Activated CD4-positive, CD25-positive, alpha-beta regulatory T cell (primary cell): ENCODE results near the gene TRABD2B.

Experiments
- DNase-seq, 4 experiments: peaks; one replicate each; lab custom pipeline; 2025; lab: John Stamatoyannopoulos, UW

TRABD2B gene

DNA sequence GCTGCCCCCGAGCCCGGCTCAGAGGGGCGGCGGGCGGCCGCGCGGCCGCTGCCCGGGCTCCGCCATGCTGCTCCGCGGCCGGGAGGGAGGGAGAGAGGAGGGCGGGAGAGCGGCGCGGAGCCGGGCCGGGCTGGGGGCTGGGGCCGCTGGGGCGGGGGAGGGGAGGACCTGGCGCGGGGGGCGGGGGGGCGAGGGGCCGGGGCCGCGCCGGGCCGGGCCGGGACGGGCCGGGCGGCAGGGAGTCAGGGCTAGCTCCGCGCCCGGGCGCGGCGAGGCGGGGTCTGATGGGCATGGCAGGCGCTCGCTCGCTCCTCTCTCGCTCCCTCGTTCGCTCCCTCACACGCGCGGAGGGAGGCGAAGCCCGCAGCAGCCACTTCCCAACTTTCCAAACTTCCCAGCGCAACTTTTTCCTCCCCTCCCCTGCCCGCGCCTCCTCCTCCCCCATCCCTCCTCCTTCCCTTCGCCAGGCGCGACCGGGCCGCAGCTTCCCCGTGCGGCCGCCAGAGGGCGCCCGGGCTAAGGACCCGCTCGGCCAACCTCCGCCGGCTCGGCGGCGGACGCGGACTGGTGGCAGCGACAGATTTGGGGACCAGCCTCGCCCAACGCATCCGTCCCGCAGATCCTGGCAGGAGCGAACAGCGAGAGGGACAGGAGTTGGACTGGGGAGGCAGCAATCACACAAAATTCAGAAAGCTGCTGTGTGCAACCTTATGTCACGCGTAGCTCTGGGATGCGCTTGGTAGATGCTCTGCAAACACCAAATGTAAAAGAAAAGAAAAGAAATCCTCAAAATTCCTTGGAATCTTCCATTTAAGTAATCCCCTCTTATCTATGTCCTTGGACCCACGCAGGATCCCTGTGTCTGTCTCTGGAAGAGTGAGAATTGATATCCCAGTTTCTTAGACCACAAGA, at the start of gene TRABD2B:
TSS of gene TRABD2B (minus strand) at position 97 of the 912 bp plus-strand sequence.
- DNase-seq = peak; percentile 28 to 38 (median 36)

DNA sequence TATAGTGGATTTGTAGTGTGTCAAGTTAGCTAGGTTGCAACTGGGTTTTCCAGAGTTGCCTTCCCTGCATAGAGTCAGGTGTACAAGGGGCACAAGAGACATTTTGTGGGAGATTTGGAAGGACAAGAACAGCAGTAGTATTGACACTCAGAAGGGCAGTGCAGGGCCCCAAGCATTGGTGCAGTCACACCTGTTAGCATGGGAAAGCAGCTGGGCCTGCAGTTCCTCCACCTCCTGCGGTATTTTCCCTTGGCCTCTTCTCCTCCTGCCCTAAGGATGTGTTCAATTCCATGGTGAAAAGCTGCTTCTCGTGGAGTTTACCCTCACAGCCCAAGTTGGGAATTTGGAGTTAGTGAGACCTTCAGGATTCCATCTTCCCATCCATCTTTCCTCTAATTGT, 47.1 kb upstream of the TRABD2B start:
- no peak for DNase-seq

DNA sequence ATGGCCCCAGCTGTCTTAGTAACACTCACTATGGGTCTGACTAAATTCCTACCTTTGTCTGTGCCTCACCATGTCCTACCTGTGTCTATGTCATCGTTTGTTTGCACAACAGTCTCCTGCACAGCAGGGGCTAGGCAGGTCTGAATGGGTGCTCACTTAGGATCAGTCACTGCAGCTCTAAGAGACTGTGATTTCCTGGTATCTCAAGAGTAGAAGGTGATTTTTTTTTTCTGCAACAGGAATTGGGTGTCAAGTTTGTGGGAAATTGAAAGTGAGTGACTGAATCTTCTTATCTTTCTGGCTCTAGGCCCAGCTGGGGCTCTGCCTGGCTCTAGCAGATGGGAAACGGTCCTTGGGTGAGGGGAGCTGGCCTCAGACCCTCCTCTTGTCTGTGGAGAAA, 46.4 kb upstream of the TRABD2B start:
- no peak for DNase-seq

DNA sequence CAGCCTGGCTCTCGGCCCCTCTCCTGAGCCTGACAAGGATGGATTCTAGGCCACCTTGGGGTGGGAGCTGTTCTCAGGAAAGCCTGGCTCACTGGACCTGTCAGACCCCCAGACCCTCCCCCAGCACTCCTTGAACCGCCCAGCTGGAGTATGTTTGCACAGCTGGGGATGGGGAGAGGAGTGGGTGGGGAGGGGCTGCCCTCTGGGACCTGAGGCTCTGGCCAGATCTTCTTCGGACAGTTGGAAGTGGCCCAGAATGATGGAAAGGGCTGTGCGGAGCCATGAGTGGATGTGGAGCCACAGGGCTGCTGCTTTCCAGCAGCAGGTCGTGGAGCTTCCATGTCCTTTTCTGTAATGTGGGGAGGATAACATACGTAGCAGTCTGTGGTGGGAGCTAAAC, 43.0 kb upstream of the TRABD2B start:
- no peak for DNase-seq

DNA sequence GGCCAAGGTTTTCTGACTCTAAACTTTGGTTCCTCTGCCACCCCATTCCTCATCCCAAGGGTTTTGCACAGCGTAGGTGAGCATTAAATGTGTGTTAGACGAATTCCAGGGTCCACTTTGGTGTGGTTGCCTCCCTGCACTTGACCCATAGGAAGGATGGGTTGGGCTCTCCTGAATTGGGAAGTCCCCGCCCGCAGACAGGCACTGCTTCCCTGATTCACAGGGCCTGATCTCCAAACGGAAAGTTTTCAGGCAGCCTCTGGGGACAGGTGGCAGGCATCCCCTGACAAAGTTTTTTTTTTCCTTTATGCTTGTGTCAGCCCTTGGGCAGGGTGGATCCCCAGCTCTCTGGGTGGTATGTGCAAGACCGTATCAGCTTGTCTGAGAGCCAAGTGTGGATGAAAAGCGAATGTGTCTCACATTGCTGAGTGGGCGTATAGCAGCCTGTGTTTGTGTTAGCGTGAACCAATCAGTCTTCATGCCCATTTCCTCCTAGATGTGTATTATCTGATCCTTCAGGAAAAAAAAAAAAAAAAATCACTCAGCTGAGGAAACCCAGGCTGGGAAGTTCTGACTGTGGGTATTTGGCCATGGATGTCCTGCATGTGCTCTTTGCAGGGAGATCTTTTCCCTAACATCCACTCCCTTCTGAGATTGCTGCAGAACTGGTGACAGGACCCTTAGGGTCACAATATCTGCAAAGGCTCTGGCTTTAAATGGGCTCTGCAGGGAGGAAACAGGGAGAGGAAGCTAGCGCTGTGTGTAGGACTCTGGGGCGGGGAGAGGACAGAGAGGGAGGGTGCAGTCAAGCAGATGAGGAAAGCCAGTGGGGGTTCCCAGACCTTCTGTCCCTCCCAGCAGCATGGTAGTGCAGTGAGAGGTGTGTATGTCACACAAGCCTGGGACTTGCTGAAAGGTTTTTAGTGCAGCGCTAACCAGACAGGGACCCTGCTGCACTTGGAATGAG, 42.2 kb upstream of the TRABD2B start:
- DNase-seq = no peak

DNA sequence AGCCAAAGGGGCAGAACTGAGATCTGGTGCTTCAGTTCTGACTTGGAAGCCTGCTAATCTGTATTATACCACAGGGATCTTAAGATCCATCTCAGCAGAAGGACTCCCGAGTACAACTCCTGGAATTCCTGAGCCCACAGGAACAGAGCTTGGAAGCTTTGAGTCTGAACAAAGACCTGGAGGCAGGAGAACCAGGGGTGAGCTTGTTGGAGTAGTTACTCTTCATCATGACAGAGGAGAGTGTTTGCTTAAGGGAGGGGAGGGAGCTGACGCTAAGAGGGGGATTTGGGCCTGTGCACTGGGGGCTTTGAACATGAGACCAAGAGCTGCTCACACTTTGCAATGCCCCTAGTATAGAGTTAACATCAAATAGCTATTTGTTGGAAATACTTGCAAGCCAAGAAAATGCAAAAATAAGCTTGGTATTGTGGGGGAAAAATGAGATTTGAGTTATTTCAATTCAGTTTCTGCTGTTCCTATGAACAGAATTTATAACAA, 41.1 kb upstream of the TRABD2B start:
- DNase-seq = no peak

DNA sequence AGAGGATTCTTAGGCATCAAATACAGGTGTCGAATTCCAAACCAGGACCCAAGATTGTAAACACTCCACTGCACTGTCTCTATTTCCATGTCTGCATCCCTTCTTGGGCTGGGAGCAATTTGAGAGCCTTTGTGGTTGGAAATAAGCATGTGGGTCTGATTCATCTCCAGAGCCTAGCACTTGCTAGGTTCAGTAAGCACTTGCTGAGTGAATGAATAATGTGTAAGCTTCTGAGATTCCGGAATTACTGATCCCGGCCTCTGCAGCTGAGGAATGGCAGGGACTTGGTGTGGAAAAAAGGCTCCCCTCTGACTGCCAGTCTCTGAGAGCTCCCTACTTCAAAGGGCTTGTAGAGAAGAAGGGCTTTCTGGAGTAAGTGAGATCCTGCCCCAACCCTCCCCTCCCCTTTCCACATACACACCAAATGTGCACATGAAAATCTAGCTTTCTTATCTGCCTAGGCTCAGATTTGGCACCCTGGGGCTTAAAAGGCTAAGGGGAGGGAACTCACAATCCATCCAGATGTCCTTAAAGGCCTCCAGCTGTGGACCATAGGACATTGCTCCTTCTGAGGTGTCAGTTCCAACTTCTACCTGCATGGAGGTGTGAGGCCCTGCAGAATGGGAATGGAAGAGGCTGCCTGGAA, 39.6 kb upstream of the TRABD2B start:
- DNase-seq = no peak

DNA sequence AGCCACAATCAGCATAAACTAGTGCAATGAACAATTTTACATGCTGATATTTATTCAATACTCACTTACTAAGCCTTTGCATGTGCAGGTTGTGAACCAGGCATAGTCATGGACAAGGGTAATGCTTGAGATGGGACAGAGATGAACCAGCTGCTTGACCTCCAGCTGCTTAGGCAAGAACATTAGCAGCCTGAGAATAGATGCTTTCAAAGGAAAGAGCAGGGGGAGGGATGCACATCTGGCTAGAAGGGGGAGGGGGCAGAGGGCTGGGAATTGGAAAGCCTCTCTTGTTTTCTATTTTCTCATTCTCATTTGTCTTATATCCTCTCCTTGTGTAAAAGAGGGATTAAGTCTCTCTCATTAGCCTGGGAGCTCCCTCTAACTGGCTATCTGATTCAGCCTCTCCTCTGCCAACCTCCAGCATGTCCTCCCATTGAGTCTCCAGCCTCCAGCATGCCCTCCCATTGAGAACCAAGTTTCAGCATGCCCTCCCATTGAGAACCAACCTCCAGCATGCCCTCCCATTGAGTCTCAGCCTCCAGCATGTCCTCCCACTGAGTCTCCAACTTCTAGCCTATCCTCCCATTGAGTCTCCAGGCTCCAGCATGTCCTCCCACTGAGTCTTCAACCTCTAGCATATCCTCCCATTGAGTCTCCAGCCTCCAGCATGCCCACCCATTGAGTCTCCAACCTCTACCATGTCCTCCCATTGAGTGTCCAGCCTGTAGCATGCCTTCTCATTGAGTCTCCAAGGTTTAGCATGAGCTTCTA, 38.4 kb upstream of the TRABD2B start:
- DNase-seq = no peak

DNA sequence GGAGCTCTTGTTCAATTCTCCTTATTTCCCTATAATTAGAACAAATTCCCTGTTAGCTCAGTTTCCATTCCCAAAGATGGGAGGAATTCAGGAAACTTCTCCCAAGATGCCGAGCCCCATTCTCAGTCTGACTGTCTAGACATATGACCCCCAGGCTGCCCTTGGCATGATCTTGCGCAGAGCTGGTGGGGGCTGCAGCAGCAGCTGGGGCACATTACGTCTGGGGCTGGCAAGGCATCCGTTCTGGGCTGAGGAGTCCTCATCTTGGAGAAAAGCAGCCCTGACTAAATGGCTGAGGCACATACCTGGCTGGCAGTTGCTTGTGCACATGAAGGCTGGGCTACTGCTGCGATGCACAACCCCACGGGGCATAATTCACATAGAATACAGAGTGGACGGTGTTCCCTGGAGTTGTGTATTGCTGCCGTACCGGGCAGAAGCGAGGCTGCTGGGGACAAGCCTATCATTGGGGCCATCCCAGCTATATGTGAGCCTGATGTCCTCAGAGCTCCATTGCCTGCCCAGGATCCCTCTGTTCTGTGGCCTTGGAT, 36.4 kb upstream of the TRABD2B start:
- no peak for DNase-seq

DNA sequence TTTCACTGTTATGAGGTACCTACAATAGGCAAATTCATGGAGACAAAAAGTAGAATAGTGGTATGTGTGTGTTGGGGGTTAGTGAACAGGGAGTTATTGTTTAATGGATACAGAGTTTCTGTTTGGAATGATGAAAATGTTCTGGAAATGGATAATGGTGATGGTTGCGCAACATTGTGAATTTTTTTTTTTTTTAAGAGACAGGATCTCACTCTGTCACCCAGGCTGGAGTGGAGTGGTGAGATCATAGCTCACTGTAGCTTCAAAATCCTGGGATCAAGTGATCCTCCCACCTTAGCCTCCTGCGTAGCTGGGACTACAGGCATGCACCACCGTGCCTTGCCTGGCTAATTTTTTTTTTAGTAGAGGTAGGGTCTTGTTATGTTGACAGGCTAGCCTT, 34.5 kb upstream of the TRABD2B start:
- no peak for DNase-seq

DNA sequence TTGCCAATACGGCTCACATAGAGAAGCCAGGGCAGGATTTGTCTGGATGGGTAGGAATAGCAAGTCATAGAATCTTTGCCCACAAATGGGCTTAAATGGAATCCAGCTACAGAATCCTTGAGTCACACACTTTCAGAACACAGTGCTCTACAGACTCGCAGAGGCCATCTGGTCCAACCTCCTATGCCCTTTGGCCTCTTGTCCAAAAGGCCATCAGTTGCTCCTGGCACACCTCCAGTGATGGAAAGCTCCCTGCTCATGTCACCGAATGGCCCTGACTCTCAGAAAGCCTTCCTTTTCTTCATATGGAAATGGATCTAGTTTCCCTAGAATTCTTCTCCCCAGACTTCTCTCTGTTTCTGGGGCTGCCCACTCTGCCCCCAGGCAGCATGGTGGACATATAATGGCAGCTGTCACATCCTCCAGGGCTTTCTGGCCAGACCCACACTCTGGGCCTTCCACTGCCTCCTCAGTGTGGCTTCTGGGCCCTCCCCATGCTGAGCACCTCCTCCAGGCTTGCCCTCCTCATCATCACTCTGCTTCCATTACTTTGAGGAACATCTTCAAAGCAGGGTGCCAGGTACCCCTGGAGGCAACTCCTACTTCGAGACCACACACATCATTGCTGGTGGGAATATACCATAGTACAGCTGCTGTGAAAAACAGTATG, 33.6 kb upstream of the TRABD2B start:
- no peak for DNase-seq

DNA sequence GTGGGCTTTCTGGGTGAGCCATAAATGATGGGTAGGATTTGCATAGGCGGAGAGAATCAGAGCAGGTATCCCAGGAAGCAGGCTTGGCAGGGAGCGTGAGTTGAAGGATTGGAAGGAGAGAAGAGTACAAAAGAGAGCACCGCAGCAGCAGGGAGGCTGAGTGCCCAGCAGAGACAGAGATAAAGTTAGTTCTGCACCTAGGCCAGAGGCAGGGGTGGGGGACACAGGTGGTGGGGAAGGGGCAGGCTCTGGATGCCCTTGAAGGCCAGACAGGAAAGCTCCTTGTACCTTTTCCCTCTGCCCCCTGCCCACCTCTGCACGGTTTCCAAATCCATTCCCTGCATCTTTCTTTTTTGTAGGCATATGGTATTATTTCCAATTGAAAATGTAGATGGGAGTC, 33.0 kb upstream of the TRABD2B start:
- DNase-seq = no peak

DNA sequence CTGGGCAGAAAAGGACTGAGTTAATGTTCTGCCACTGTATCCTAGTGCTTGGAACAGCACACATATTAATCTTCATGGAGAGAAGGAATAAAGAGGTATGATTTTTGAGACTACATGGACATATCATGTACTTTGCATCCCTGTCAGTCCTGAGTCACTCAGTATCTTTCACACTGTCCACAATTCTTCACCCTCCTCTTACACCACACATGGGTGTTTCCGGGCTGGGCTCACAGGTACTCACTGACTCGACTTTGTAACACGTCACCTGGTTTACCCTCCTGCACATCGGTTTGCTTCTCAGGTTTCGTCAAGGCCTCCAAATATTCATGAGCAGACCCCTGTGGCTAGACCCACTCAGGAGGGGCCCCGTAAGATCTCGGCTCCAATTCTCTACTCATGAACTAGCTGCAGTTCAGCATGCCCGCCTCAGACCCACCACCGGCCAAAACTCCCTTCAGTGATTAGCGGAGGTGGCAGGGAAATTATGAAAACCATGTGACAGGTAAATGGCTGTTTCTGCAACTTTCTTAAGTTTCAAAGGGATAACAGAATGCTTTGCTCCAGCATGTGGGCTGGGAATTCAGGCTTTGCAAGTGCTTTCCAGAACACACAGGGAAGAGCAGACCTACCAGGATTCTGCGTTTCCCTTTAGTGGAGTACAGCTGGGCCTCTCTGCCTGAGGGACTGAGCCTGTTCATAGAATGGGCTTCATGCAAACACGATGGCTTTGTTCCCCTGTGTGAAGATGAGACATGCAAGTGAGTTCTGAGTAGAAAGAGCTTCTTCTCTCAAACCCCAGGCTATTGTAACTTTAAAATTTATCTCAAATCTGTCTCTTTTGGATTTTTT, 31.3 kb upstream of the TRABD2B start:
- no peak for DNase-seq

DNA sequence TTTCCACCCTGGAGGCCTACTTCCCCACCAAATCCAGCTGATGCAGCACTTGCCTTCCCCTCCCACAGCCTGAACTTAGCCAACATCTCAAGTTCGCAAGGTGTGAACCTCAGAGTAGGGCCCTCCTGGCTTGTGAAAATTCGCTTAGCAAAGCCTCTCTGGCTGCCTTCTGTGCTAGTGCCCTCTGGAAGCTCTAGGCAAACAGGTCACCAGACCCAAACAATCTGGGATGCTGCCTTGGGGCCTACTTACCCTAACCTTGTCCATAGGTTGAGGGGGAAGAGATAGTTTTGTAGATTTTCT, 30.3 kb upstream of the TRABD2B start:
- no peak for DNase-seq

DNA sequence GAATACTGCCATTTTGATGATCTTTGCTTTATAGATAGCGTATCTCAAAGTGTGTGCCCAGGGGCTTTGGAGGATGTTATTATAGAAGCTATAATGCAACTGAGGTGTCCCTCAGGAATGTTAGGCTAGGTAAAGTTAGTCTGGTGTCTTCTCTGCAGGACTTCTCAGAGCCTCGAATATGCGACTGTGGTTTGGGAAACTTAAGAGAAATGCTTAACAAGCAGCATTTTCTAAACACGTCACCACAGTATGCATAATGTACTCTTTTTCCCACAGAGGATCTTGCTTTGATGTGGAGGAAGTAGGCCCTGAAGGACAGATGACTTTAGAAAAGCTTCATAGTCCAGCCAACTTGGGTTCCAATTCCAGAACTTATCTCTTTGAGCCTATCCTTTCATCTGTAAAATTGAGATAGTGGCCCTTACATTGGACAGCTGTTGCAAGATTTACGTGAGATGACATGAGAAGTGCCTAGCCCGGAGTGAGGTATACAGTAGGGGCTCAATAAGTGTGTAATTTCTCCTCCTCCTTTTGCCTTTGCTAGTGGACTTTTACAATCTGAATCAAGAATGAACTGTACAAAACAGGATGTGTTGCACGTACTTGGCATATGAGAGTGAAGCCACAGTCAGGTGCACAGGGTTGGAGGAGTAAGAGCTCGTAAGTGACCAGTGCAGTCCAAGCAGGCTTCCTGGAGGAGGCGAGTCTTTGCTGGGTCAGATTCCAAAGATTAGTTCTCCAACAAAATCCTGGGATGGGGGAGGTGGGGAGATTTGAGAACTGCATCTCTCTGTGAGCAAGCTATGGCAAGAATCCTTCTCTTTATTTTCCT, 29.7 kb upstream of the TRABD2B start:
- no peak for DNase-seq

DNA sequence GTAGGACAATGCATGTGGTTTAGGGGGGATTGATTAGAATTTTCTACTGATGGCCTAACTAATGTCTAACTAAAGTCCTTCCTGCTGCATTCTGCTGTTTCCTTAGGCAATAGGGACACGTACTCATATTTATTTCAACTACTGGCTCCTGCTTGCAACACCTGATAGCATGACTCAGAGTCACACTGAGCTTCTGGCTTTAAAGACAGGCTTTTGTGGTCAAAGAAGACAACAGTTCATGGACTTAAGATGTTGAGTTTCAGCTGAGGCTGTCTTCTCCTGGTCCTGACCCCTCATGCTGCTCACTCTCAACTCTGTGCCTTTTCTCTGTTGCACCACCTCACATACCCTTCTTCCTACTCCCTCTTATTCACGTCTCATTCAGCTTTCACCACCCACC, 29.1 kb upstream of the TRABD2B start:
- DNase-seq = no peak

DNA sequence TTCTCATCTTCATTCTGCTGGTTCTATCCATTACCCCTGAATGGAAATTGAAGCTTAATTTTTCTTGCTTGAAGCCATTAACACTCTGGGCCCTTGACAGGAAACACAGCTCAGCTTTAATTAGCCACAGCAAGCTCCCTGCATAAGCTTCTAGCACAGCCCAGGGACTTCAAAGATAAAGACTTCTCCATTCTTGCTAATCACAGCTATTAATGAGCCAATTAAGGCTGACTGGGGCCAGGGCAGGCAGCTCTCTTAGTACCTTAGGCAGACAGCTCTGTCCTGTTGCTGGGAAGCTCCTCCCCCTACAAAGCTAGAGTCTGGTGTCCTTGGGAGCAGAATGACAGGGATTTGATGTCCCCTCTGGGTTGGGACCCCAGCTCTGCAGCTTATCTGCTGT, 27.9 kb upstream of the TRABD2B start:
- no peak for DNase-seq

DNA sequence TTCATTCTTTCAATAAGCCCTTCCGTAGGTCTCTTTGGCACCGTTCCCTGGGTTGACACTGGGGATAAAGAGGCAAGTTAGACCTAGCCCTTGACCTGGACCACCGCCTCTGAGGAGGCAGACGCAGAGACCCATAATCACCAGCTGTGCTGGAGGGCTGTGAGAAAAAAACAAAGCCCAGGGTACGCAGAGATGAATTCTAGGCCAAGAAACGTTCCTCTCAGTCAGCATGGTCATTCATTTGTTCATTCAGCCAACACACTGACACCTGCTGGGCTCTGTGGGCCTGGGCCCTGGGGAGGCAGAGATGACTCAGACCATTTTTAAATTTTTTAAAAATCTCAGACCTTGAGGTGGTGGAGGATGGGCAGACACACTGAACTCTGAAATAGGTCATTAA, 26.3 kb upstream of the TRABD2B start:
- DNase-seq = no peak

DNA sequence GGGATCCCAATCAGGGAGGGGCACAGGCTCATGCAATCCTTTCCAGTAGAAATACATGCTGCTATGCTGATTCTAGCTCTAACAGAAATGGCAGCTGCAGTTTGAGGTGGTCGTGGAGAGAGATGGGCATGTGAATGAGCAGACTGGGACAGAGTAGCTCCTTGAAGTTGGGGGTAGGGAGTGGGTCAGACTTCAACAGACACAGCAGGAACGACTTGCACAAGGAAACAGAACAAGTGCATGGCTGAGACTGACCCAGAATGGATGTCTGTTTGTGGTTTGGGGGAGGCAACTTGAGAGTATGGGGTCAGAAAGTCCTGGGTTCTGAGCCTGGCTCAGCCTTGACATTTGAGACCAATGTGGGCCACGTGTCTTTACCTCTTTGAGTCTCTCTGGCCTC, 25.1 kb upstream of the TRABD2B start:
- no peak for DNase-seq
